GDM1 (cell line): ENCODE measurements around the gene NADK.

Experiments
- DNase-seq: peaks from one replicate; lab custom pipeline; 2025; lab: John Stamatoyannopoulos, UW

The NADK gene

GRCh38 chr1:1777950-1778662 is at the start of gene NADK:
NADK (minus strand) TSS chr1:1778470; CDS start chr1:1765406, 13,064 bp downstream.
- DNase-seq, result peak; percentile 70

- no peak for DNase-seq
Observed at GRCh38 chr1:1827089-1827848, 49.0 kb upstream of the NADK start.

GRCh38 chr1:1826356-1827088 is 48.3 kb upstream of the NADK start:
- no peak for DNase-seq

- DNase-seq, result no peak
Observed at GRCh38 chr1:1825217-1825616, 46.9 kb upstream of the NADK start.

- no peak for DNase-seq
Observed at GRCh38 chr1:1819762-1820161, 41.5 kb upstream of the NADK start.

- no peak for DNase-seq
Observed at GRCh38 chr1:1817221-1817620, 39.0 kb upstream of the NADK start.

GRCh38 chr1:1815606-1816281 is 37.5 kb upstream of the NADK start:
- no peak for DNase-seq

GRCh38 chr1:1809489-1809888 is 31.2 kb upstream of the NADK start:
- no peak for DNase-seq

- DNase-seq, result no peak
Observed at GRCh38 chr1:1808206-1808605, 29.9 kb upstream of the NADK start.

- no peak for DNase-seq
Observed at GRCh38 chr1:1806890-1807289, 28.6 kb upstream of the NADK start.

GRCh38 chr1:1804301-1804700 is 26.0 kb upstream of the NADK start:
- DNase-seq, result no peak

GRCh38 chr1:1802871-1803270 is 24.6 kb upstream of the NADK start:
- no peak for DNase-seq

- no peak for DNase-seq
Observed at GRCh38 chr1:1799716-1800115, 21.4 kb upstream of the NADK start.

- DNase-seq, result no peak
Observed at GRCh38 chr1:1797731-1798341, 19.6 kb upstream of the NADK start.

- no peak for DNase-seq
Observed at GRCh38 chr1:1796466-1796865, 18.2 kb upstream of the NADK start.

GRCh38 chr1:1794999-1795398 is 16.7 kb upstream of the NADK start:
- DNase-seq, result no peak

GRCh38 chr1:1793481-1794244 is 15.4 kb upstream of the NADK start:
- no peak for DNase-seq

GRCh38 chr1:1788646-1789431 is 10.6 kb upstream of the NADK start:
- DNase-seq, result no peak

- DNase-seq, result no peak
Observed at GRCh38 chr1:1788136-1788535, 9.9 kb upstream of the NADK start.
